SK-N-SH (cell line): ENCODE measurements around the gene FAM120B. TPM values are rescaled to one million over a fixed set of nuclear protein-coding genes. Genes with fewer than 3 reads are reported as not detected.

Experiments
- CTCF ChIA-PET: fragments of 300-600, 350-600 bp; formaldehyde crosslinking; extraction: SDS; loops from one replicate; lab custom pipeline; 2021; lab: Yijun Ruan, JAX
- POLR2A ChIA-PET: fragments of 350-600 bp; sonication (Branson Sonifier 250); formaldehyde crosslinking; extraction: SDS; loops from one replicate; lab custom pipeline; 2020; ENCODE audit warnings: antibody characterized with exemption, inconsistent platforms; lab: Yijun Ruan, JAX
- DNase-seq: peaks from one replicate; pipeline ENCODE4 v3.0.0; 2012
- H2AFZ ChIP-seq: fragments of 200-600 bp; sonication (generic); 2 replicates; pipeline ENCODE4 v1.8.1; 2016; ENCODE audit warnings: antibody characterized with exemption, mild to moderate bottlenecking, low read depth
- H3F3A ChIP-seq: fragments of 200-600 bp; sonication (generic); replicated peaks from 2 replicates; pipeline ENCODE3; 2016; ENCODE audit warnings: antibody characterized with exemption, mild to moderate bottlenecking; ENCODE audit not compliant: insufficient read depth
- H3K27ac ChIP-seq, 2 experiments: fragments of 200-500 bp in 1 of 2; fragments of 200-600 bp in 1 of 2; sonication (Bioruptor generic) in 1 of 2; sonication (generic), shearing (Covaris generic) in 1 of 2; 2 replicates each; pipeline versions ENCODE4 v1.5.1 to v1.6.1; 2014 to 2016; ENCODE audit warnings: low read depth in 2 of 2, inconsistent platforms in 1 of 2, low read length in 1 of 2, mild to moderate bottlenecking in 1 of 2, mixed read lengths in 1 of 2
- H3K27me3 ChIP-seq: fragments of 200-600 bp; sonication (generic), shearing (Covaris generic); 2 replicates; pipeline ENCODE4 v1.6.1; 2016; ENCODE audit warnings: mixed run types; ENCODE audit not compliant: insufficient read depth
- H3K36me3 ChIP-seq, 2 experiments: fragments of 200-500 bp in 1 of 2; fragments of 200-600 bp in 1 of 2; sonication (Bioruptor generic) in 1 of 2; sonication (generic) in 1 of 2; replicated peaks in 1 of 2; 2 replicates each; pipeline versions ENCODE3 to v1.5.1; 2014 to 2016; ENCODE audit warnings: low read length in 1 of 2, mild to moderate bottlenecking in 1 of 2; ENCODE audit not compliant: insufficient read depth in 2 of 2, control insufficient read depth in 1 of 2
- H3K4me1 ChIP-seq, 2 experiments: fragments of 200-500 bp in 1 of 2; fragments of 200-600 bp in 1 of 2; sonication (Bioruptor generic) in 1 of 2; sonication (generic), shearing (Covaris generic) in 1 of 2; 2 replicates each; pipeline versions ENCODE4 v1.5.1 to v1.6.1; 2014 to 2016; ENCODE audit warnings: low read depth in 1 of 2, low read length in 1 of 2, mixed run types in 1 of 2; ENCODE audit not compliant: insufficient read depth in 2 of 2, control insufficient read depth in 1 of 2
- H3K4me2 ChIP-seq: fragments of 200-600 bp; sonication (generic), shearing (Covaris generic); 2 replicates; pipeline ENCODE4 v1.6.1; 2017; ENCODE audit warnings: mixed run types
- H3K4me3 ChIP-seq, 2 experiments: fragments of 200-500 bp in 1 of 2; fragments of 200-600 bp in 1 of 2; sonication (Bioruptor generic) in 1 of 2; sonication (generic), shearing (Covaris generic) in 1 of 2; 2 replicates each; pipeline versions ENCODE4 v1.5.1 to v1.8.1; 2014 to 2016; ENCODE audit warnings: low read depth in 2 of 2, inconsistent platforms in 1 of 2, low read length in 1 of 2, mild to moderate bottlenecking in 1 of 2, mixed read lengths in 1 of 2, moderate library complexity in 1 of 2
- H3K79me2 ChIP-seq: fragments of 200-600 bp; sonication (generic); 2 replicates; pipeline ENCODE4 v1.8.1; 2017; ENCODE audit warnings: mild to moderate bottlenecking; ENCODE audit not compliant: insufficient read depth
- H3K9ac ChIP-seq: fragments of 200-600 bp; sonication (generic); 2 replicates; pipeline ENCODE4 v1.6.1; 2017; ENCODE audit warnings: mixed run types
- H3K9me2 ChIP-seq: fragments of 200-600 bp; sonication (generic); 2 replicates; pipeline ENCODE4 v1.6.1; 2017; ENCODE audit warnings: mixed run types
- H3K9me3 ChIP-seq: fragments of 200-600 bp; sonication (generic); 2 replicates; pipeline ENCODE4 v1.6.1; 2017; ENCODE audit warnings: mixed run types, mild to moderate bottlenecking, moderate library complexity
- H4K20me1 ChIP-seq: fragments of 200-600 bp; sonication (generic); 2 replicates; pipeline ENCODE4 v1.6.1; 2017; ENCODE audit warnings: mild to moderate bottlenecking, mixed run types; ENCODE audit not compliant: insufficient read depth
- CTCF ChIP-seq: fragments of 200-600 bp; sonication (generic); IDR thresholded peaks from 2 replicates; pipeline ENCODE4 v1.6.1; 2017; ENCODE audit warnings: antibody characterized with exemption, mild to moderate bottlenecking, moderate library complexity
- ELF1 ChIP-seq: IDR thresholded peaks from 2 replicates; pipeline ENCODE4 v1.4.0; 2012
- EP300 ChIP-seq, 2 experiments: IDR thresholded peaks; 2 replicates each; pipeline versions ENCODE4 v1.4.0 to v1.6.1; 2012; ENCODE audit warnings: borderline replicate concordance in 1 of 2, low read depth in 1 of 2, low read length in 1 of 2
- FOSL2 ChIP-seq: IDR thresholded peaks from 2 replicates; pipeline ENCODE4 v1.4.0; 2012; ENCODE audit warnings: low read depth, mild to moderate bottlenecking, moderate library complexity, borderline replicate concordance
- FOXJ3 ChIP-seq: sonication (generic); formaldehyde crosslinking; IDR thresholded peaks from 2 replicates; pipeline ENCODE4 v1.5.1; 2020; ENCODE audit warnings: mild to moderate bottlenecking, missing genetic modification reagents
- FOXM1 ChIP-seq: IDR thresholded peaks from 2 replicates; pipeline ENCODE4 v1.4.0; 2012; ENCODE audit warnings: low read depth, mild to moderate bottlenecking
- JUND ChIP-seq: IDR thresholded peaks from 2 replicates; pipeline ENCODE4 v1.4.0; 2012
- MAX ChIP-seq: IDR thresholded peaks from 2 replicates; pipeline ENCODE4 v1.4.0; 2012; ENCODE audit warnings: low read depth
- MXI1 ChIP-seq: IDR thresholded peaks from 2 replicates; pipeline ENCODE4 v1.6.1; 2012; ENCODE audit warnings: mild to moderate bottlenecking, low read depth, low read length, improper control_type of control experiment
- NRF1 ChIP-seq: IDR thresholded peaks from 2 replicates; pipeline ENCODE4 v1.6.1; 2012; ENCODE audit warnings: low read depth, mild to moderate bottlenecking, low read length
- PBX3 ChIP-seq: IDR thresholded peaks from 2 replicates; pipeline ENCODE4; 2012
- POLR2AphosphoS5 ChIP-seq: IDR thresholded peaks from 2 replicates; pipeline ENCODE4 v1.6.1; 2012; ENCODE audit warnings: low read depth, low read length
- RCOR1 ChIP-seq: fragments of 150-350 bp; IDR thresholded peaks from 2 replicates; pipeline ENCODE4 v1.6.1; 2017; ENCODE audit warnings: antibody characterized with exemption, low read length
- REST ChIP-seq: IDR thresholded peaks from 2 replicates; pipeline ENCODE4 v1.6.1; 2012; ENCODE audit warnings: mild to moderate bottlenecking, low read depth, low read length, moderate library complexity
- RFX5 ChIP-seq: IDR thresholded peaks from 2 replicates; pipeline ENCODE4 v1.6.1; 2012; ENCODE audit warnings: mild to moderate bottlenecking, improper control_type of control experiment, low read length
- RXRA ChIP-seq: IDR thresholded peaks from 2 replicates; pipeline ENCODE4 v1.4.0; 2012; ENCODE audit warnings: low read depth, mild to moderate bottlenecking, borderline replicate concordance
- SMC3 ChIP-seq: IDR thresholded peaks from 2 replicates; pipeline ENCODE4 v1.6.1; 2012; ENCODE audit warnings: low read depth, low read length, improper control_type of control experiment
- TAF1 ChIP-seq: IDR thresholded peaks from 2 replicates; pipeline ENCODE4 v1.6.1; 2012; ENCODE audit warnings: low read depth, mild to moderate bottlenecking, low read length, moderate library complexity, borderline replicate concordance
- TCF12 ChIP-seq: IDR thresholded peaks from 2 replicates; pipeline ENCODE4 v1.4.0; 2012
- TEAD4 ChIP-seq: IDR thresholded peaks from 2 replicates; pipeline ENCODE4 v1.4.0; 2012; ENCODE audit warnings: mild to moderate bottlenecking, borderline replicate concordance; ENCODE audit not compliant: insufficient read depth
- USF1 ChIP-seq: IDR thresholded peaks from 2 replicates; pipeline ENCODE4 v1.4.0; 2012; ENCODE audit warnings: low read depth, borderline replicate concordance
- USF2 ChIP-seq: fragments of 150-350 bp; IDR thresholded peaks from 2 replicates; pipeline ENCODE4 v1.6.1; 2017; ENCODE audit warnings: antibody characterized with exemption, low read length, low read depth, borderline replicate concordance
- ZBTB33 ChIP-seq: IDR thresholded peaks from 2 replicates; pipeline ENCODE4 v1.4.0; 2012; ENCODE audit warnings: low read depth, borderline replicate concordance
- polyA plus RNA-seq, 3 experiments: library from polyadenylated mRNA; depleted of rRNA; stranded (reverse); fragments of >200 nt; gene quantifications; 2 replicates each; pipeline ENCODE4 v1.2.3, GENCODE V29; 2012

FAM120B gene
- polyA plus RNA-seq, 1 of the 3 experiments (the other 2 are of a cell fraction), result 7.7 TPM

- TF ChIP-seq FOXJ3 (CRISPR knock-in tag) (peak; percentile 48; the same call in 1 of the 2 replicates), MXI1 (peak; percentile 92), POLR2AphosphoS5 (peak; percentile 65; the same call in 1 of the 2 replicates), FOSL2 (peak; percentile 49; the same call in 1 of the 2 replicates), ELF1 (no peak), RFX5 (no peak), TAF1 (peak; percentile 48; the same call in 1 of the 2 replicates), TCF12 (peak; percentile 97), RXRA (peak; percentile 41; the same call in 1 of the 2 replicates), CTCF (no peak)
- TF ChIP-seq, all 33 proteins: peak for 17
These were observed 131.8 kb downstream of the FAM120B start (continued) for GRCh38 chr6:170438402-170438753.

GRCh38 chr6:170438861-170439260 is 132.3 kb downstream of the FAM120B start:
- DNase-seq, result no peak
- H3K9me2 ChIP-seq, result no peaks in the 10 kb centered on the region
- H2AFZ ChIP-seq, result no peak overlapping the region
- no peaks in the 10 kb centered on the region for H4K20me1 ChIP-seq
- ChIA-PET CTCF (interaction anchor here (0.8 to 2.0 kb wide), 5 partner anchors 22 to 648 kb away, joined by 3 to 5 read pairs (median 3); no protein-coding TSS in a partner anchor), POLR2A (interaction anchor here (0.8 to 1.2 kb wide), 3 partner anchors 11 to 133 kb away, joined by 3 to 4 read pairs (median 3); partner anchors contain the start of gene FAM120B)
- H3K27me3 ChIP-seq, result no peaks in the 10 kb centered on the region
- no peaks in the 10 kb centered on the region for H3K79me2 ChIP-seq
- peak overlapping the region in 1 of 2 experiments; percentile 6; a peak in 1 of 4 replicates for H3K27ac ChIP-seq
- H3K4me1 ChIP-seq, result peaks cover 18 to 35% of the 10 kb centered on the region in 2 experiments; a peak in 3 of 4 replicates
- H3K9ac ChIP-seq, result no peak overlapping the region
- TF ChIP-seq USF2, result no peak
- no peak for TF ChIP-seq MAX
- TF ChIP-seq ZBTB33, result no peak
- TF ChIP-seq JUND, result no peak
- TF ChIP-seq USF1, result no peak
- no peak for TF ChIP-seq TEAD4
- no peak for TF ChIP-seq REST
- TF ChIP-seq FOXM1, result no peak
- no peak for TF ChIP-seq NRF1
- no peak for TF ChIP-seq EP300 (IDR thresholded peaks at IDR 0.05; ENCODE audit: borderline replicate concordance in 1 of 2, low read depth in 1 of 2, low read length in 1 of 2)
- TF ChIP-seq RCOR1, result no peak
- no peak for TF ChIP-seq ELF1
- TF ChIP-seq PBX3, result no peak
- TF ChIP-seq SMC3, result no peak
- no peak for TF ChIP-seq TAF1
- peaks cover 0 to 5% of the 10 kb centered on the region in 2 experiments for H3K36me3 ChIP-seq
- no peaks in the 10 kb centered on the region for H3F3A ChIP-seq
- H3K4me3 ChIP-seq, result no peak overlapping the region
- no peaks in the 10 kb centered on the region for H3K9me3 ChIP-seq
- no peak overlapping the region for H3K4me2 ChIP-seq
